Measurements from ENCODE around the gene DBET.
"Not testable (repeated sequence)": the region's sequence is repeated elsewhere in the genome, so short reads cannot be mapped to it uniquely, and the experiment has no call there.

The DBET gene

DNA sequence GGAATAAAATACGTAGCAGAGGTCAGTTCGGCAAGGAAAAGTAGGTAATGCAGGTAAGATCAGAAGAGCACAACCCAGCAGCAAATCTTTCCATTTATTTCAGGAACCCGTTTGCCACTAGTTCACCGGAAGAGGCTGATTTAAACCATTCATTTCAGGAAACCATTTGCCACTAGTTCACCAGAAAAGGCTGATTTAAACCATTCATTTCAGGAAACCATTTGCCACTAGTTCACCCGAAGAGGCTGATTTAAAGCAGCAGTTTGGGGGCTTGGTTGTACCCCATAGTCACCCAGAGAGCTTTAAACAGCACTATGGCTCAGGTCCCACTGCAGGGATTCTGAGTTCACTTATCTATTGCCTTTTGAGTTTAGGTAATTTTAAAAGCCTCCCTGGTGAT, 33.0 kb upstream of the DBET start:
- not testable (repeated sequence) for H3K23ac ChIP-seq (ENCODE audit: low read length); H3K18ac ChIP-seq (ENCODE audit: low read length); H3K4me2 ChIP-seq (ENCODE audit: low read length); H3K4me1 ChIP-seq (ENCODE audit: control insufficient read depth in 1 of 2, insufficient read depth in 2 of 2, low read length in 2 of 2); H3K27me3 ChIP-seq (ENCODE audit: insufficient read depth, low read length); H4K8ac ChIP-seq (ENCODE audit: low read depth, low read length); H3K4me3 ChIP-seq (ENCODE audit: low read depth, low read length); H2BK5ac ChIP-seq (ENCODE audit: low read depth, low read length, poor library complexity); H2AK5ac ChIP-seq (ENCODE audit: low read length); H2BK120ac ChIP-seq (ENCODE audit: insufficient read depth, low read length, poor library complexity); H3K36me3 ChIP-seq (ENCODE audit: control insufficient read depth in 1 of 2, insufficient read depth in 2 of 2, low read length in 2 of 2); H3K9ac ChIP-seq (ENCODE audit: low read length); H3K4ac ChIP-seq (ENCODE audit: low read depth, low read length); H2BK12ac ChIP-seq (ENCODE audit: low read length); H3K27ac ChIP-seq (ENCODE audit: low read depth, low read length); H4K12ac ChIP-seq (ENCODE audit: low read depth, low read length); H3K79me1 ChIP-seq (ENCODE audit: low read length); H3K14ac ChIP-seq (ENCODE audit: low read length); H2AFZ ChIP-seq (ENCODE audit: insufficient read depth, low read length, poor library complexity); DNase-seq; H3K79me2 ChIP-seq (ENCODE audit: control insufficient read depth, insufficient read depth, low read length, poor library complexity); H3K9me3 ChIP-seq (ENCODE audit: insufficient read depth, low read depth, low read length); H4K91ac ChIP-seq (ENCODE audit: low read depth, low read length)
- WGBS (ENCODE audit: extremely low coverage, insufficient coverage, insufficient read length) = no CpG with 5 or more reads among the region's 5 CpGs

- WGBS (ENCODE audit: extremely low coverage, insufficient coverage, insufficient read length) = no CpG with 5 or more reads among the region's 39 CpGs
- H3K36me3 ChIP-seq (ENCODE audit: control insufficient read depth in 1 of 2, insufficient read depth in 2 of 2, low read length in 2 of 2); H3K79me2 ChIP-seq (ENCODE audit: control insufficient read depth, insufficient read depth, low read length, poor library complexity); H3K9me3 ChIP-seq (ENCODE audit: insufficient read depth, low read depth, low read length); H3K14ac ChIP-seq (ENCODE audit: low read length); H2BK12ac ChIP-seq (ENCODE audit: low read length); H3K4me3 ChIP-seq (ENCODE audit: low read depth, low read length); H3K27ac ChIP-seq (ENCODE audit: low read depth, low read length); H3K4ac ChIP-seq (ENCODE audit: low read depth, low read length); H4K12ac ChIP-seq (ENCODE audit: low read depth, low read length); H2BK5ac ChIP-seq (ENCODE audit: low read depth, low read length, poor library complexity); H3K9ac ChIP-seq (ENCODE audit: low read length); H2BK120ac ChIP-seq (ENCODE audit: insufficient read depth, low read length, poor library complexity); H3K27me3 ChIP-seq (ENCODE audit: insufficient read depth, low read length); H2AK5ac ChIP-seq (ENCODE audit: low read length); DNase-seq; H3K79me1 ChIP-seq (ENCODE audit: low read length); H2AFZ ChIP-seq (ENCODE audit: insufficient read depth, low read length, poor library complexity); H3K4me1 ChIP-seq (ENCODE audit: control insufficient read depth in 1 of 2, insufficient read depth in 2 of 2, low read length in 2 of 2); H3K18ac ChIP-seq (ENCODE audit: low read length); H4K91ac ChIP-seq (ENCODE audit: low read depth, low read length); H4K8ac ChIP-seq (ENCODE audit: low read depth, low read length); H3K23ac ChIP-seq (ENCODE audit: low read length); H3K4me2 ChIP-seq (ENCODE audit: low read length): not testable (repeated sequence)
Measured at GRCh38 chr4:190037704-190038388, 26.5 kb upstream of the DBET start.

- WGBS (ENCODE audit: extremely low coverage, insufficient coverage, insufficient read length) = no CpG with 5 or more reads among the region's 40 CpGs
- not testable (repeated sequence) for DNase-seq
Measured at GRCh38 chr4:190040873-190041272, 23.4 kb upstream of the DBET start.

DNA sequence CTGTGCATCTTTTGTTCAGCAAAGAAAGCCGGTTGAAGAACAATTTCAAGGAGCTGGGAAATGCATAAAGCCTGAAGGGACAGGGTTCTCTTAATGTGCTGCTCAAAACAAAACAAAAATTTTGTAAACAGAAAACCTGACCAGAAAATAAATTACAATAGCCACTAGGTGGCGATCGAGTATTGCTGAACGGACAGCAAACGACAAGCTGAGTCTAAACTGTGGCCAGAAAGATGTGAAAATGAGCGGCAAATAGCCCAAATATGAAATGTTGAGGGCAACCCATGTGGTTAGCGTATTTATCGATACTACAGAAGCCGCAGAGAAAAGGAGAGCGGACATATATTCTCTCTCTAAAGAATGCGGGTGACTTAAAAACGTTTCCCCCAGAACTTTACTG, 16.7 kb upstream of the DBET start:
- not testable (repeated sequence) for DNase-seq; H3K9me3 ChIP-seq (ENCODE audit: insufficient read depth, low read depth, low read length)

More at GRCh38 chr4:190040873-190041272, 23.4 kb upstream of the DBET start:
- not testable (repeated sequence) for H3K79me1 ChIP-seq (ENCODE audit: low read length); H4K12ac ChIP-seq (ENCODE audit: low read depth, low read length); H3K36me3 ChIP-seq (ENCODE audit: control insufficient read depth in 1 of 2, insufficient read depth in 2 of 2, low read length in 2 of 2); H3K79me2 ChIP-seq (ENCODE audit: control insufficient read depth, insufficient read depth, low read length, poor library complexity); H3K4ac ChIP-seq (ENCODE audit: low read depth, low read length); H2BK5ac ChIP-seq (ENCODE audit: low read depth, low read length, poor library complexity); H3K9me3 ChIP-seq (ENCODE audit: insufficient read depth, low read depth, low read length); H3K4me2 ChIP-seq (ENCODE audit: low read length); H3K23ac ChIP-seq (ENCODE audit: low read length); H3K4me3 ChIP-seq (ENCODE audit: low read depth, low read length); H3K27ac ChIP-seq (ENCODE audit: low read depth, low read length); H2BK12ac ChIP-seq (ENCODE audit: low read length); H4K91ac ChIP-seq (ENCODE audit: low read depth, low read length); H2BK120ac ChIP-seq (ENCODE audit: insufficient read depth, low read length, poor library complexity); H3K27me3 ChIP-seq (ENCODE audit: insufficient read depth, low read length); H2AK5ac ChIP-seq (ENCODE audit: low read length); H3K18ac ChIP-seq (ENCODE audit: low read length); H3K14ac ChIP-seq (ENCODE audit: low read length); H3K4me1 ChIP-seq (ENCODE audit: control insufficient read depth in 1 of 2, insufficient read depth in 2 of 2, low read length in 2 of 2); H3K9ac ChIP-seq (ENCODE audit: low read length); H4K8ac ChIP-seq (ENCODE audit: low read depth, low read length); H2AFZ ChIP-seq (ENCODE audit: insufficient read depth, low read length, poor library complexity)

More for the DNA sequence above, 16.7 kb upstream of the DBET start:
- not testable (repeated sequence) for H4K12ac ChIP-seq (ENCODE audit: low read depth, low read length); H3K4me2 ChIP-seq (ENCODE audit: low read length); H3K4me3 ChIP-seq (ENCODE audit: low read depth, low read length); H3K4me1 ChIP-seq (ENCODE audit: control insufficient read depth in 1 of 2, insufficient read depth in 2 of 2, low read length in 2 of 2); H3K9ac ChIP-seq (ENCODE audit: low read length); H2BK5ac ChIP-seq (ENCODE audit: low read depth, low read length, poor library complexity); H3K23ac ChIP-seq (ENCODE audit: low read length); H3K79me1 ChIP-seq (ENCODE audit: low read length); H2BK120ac ChIP-seq (ENCODE audit: insufficient read depth, low read length, poor library complexity); H3K27ac ChIP-seq (ENCODE audit: low read depth, low read length); H2BK12ac ChIP-seq (ENCODE audit: low read length); H4K8ac ChIP-seq (ENCODE audit: low read depth, low read length); H3K18ac ChIP-seq (ENCODE audit: low read length); H3K14ac ChIP-seq (ENCODE audit: low read length); H2AFZ ChIP-seq (ENCODE audit: insufficient read depth, low read length, poor library complexity); H4K91ac ChIP-seq (ENCODE audit: low read depth, low read length); H3K36me3 ChIP-seq (ENCODE audit: control insufficient read depth in 1 of 2, insufficient read depth in 2 of 2, low read length in 2 of 2); H3K79me2 ChIP-seq (ENCODE audit: control insufficient read depth, insufficient read depth, low read length, poor library complexity); H3K27me3 ChIP-seq (ENCODE audit: insufficient read depth, low read length); H2AK5ac ChIP-seq (ENCODE audit: low read length); H3K4ac ChIP-seq (ENCODE audit: low read depth, low read length)
- WGBS (ENCODE audit: extremely low coverage, insufficient coverage, insufficient read length) = no CpG with 5 or more reads among the region's 12 CpGs
